ENCODE measurements around the gene STK24.

GRCh38 chr13:98413796-98414195 lies 163.1 kb downstream of the STK24 start:
- TF ChIP-seq CTCF (IDR thresholded peaks at IDR 0.05) (no peak), POLR2A (IDR thresholded peaks at IDR 0.05) (no peak), POLR2AphosphoS5 (IDR thresholded peaks at IDR 0.05) (no peak), EP300 (IDR thresholded peaks at IDR 0.05) (no peak)

All from upper lobe of left lung (tissue), 4 donors.